Germinal center (tissue), 1 donor: ENCODE data around the gene ADGRL3.
"Not testable (repeated sequence)": the region's sequence is repeated elsewhere in the genome, so short reads cannot be mapped to it uniquely, and the experiment has no call there.

ENCODE experiments used
- DNase-seq: peaks from one replicate; pipeline ENCODE4 v3.0.0; 2012; ENCODE audit warnings: mixed read lengths, low spot score

The ADGRL3 gene

GRCh38 chr4:61911313-61911756, 711.2 kb downstream of the ADGRL3 start:
- DNase-seq, result no peak

DNA sequence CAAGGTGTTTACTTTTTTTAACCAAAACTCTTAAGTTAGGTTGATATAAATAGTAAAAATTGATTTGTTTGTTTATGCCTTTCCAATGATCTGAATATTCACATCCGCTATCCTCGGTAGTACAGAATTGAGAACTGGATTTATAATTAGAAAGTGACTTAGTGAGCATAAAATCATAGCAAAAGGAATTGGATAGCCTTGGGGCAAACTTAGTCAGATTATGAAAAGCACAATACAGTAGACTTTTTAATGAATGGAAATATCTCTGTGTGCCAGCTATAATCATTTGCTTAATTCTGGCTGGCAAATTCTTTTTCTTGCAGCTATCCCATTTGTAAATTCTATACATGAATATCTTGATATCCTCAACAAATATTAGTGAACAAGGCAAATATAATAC, 713.5 kb downstream of the ADGRL3 start:
- DNase-seq, result no peak

GRCh38 chr4:61915501-61915900, 715.4 kb downstream of the ADGRL3 start:
- DNase-seq, result no peak

- no peak for DNase-seq
These were observed 718.4 kb downstream of the ADGRL3 start for GRCh38 chr4:61918507-61918906.

DNA sequence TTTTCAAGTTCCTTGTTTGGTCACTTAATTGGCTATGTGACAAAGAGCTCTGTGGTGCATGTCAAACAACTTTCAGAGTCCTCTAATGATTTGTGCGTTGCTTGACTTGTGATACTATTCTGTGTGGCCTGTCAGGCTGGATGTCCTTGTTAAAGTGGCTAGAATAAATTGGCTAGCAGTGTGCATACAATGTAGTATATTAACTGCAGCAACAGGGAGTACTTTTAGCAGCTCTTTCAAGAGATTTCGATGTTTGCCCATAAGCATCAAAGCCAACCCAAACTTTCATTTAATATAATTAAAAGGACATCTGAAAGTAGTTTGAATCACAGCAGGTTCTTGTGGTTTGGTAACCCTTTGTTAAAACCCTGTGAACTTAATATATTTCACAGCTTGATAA, 718.9 kb downstream of the ADGRL3 start:
- DNase-seq, result no peak

DNA sequence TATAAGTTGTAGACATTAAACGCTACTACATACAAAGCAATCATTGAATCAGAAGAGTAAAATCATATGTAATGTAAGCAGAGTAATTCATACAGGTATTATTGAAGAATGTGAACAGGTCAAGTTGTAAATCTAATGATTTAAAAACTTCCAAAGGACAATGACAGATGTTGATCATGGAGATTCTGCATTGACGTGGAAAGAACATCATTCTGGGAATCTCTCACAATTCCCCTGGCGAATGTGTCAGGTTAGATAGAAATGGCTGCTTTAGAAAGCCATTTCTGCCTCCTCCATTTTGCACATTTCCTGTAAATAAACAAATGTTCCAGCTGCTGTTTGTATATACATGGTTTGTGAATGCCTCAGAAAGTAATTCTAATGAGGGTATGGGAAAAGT, 719.4 kb downstream of the ADGRL3 start:
- DNase-seq, result no peak

- DNase-seq, result no peak
These were observed 721.8 kb downstream of the ADGRL3 start for GRCh38 chr4:61921920-61922319.

DNA sequence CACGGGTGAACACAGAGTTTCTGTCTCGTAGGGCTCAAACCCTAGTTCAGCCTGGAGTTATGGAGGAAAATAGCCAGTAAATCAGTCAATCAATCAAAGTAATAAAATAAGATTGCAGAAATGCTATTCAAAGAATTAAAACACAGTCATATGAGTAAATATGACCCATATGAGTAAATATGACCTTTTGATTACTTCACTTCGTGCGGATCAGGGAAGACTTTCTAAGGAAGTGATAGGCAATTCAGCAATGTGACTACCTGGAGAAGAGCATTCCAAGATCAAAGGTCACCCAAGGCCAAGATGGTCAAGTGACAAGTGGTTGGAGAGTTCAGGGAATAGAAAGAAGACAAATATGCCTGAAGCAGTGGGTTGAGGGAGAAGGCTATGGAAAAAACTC, 722.6 kb downstream of the ADGRL3 start:
- no peak for DNase-seq

- DNase-seq, result no peak
These were observed 723.1 kb downstream of the ADGRL3 start for GRCh38 chr4:61923179-61923578.

DNA sequence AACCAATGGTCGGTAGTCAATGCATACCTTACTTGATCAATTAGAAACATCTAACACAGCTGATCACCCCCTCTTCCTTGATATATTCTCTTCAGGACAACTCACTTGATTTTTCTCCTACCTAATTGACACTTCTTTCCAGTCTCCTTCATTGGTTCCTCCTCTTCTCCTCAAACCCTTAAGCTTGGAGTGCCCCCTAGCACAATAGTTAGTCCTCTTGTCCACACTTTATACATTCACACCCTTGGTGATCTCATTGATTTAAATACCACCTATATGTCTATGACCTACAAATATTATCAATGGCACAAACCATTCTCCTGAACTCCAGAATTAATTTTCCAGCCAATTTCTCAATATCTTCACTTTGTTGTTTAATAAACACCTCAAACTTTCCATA, 724.0 kb downstream of the ADGRL3 start:
- no peak for DNase-seq

DNA sequence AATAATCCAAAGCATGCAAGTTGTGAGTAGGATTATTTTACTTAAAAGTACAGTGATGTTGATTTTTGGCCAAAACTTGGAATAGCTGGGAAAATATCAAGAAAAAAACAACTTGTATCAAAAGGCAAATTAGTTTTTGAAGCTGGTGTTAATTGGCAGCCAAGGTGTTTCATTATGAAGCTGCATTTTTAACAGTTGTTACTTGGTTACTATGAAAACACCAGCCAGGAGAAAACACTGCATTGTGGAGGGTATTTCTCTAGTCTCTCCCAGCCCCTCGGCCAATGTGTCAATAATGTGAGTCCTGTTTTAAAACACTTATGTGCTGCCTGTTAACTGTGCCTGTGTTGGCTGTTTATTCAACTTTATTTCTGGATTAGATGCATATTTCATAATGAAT, 733.4 kb downstream of the ADGRL3 start:
- no peak for DNase-seq

DNA sequence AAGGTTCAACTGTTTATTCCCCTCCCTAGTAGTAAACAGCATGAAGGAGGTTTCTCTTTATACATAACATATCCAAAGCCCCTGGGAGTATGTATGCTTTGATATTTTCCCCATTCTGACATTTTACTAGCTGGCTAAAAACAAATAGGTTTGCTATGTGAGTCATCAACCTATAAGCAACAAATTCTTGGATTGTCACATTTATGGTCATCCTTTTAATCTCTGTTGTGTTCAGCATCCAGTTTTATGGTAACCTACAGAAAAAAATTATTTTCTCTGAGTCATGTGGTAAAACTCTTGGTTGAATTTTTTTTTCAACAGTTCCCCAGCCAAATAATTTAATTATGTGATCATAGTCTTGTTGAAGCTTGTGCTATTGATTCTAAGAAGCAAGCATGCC, 734.1 kb downstream of the ADGRL3 start:
- DNase-seq, result no peak

- DNase-seq, result no peak
These were observed 738.2 kb downstream of the ADGRL3 start for GRCh38 chr4:61938250-61938846.

DNA sequence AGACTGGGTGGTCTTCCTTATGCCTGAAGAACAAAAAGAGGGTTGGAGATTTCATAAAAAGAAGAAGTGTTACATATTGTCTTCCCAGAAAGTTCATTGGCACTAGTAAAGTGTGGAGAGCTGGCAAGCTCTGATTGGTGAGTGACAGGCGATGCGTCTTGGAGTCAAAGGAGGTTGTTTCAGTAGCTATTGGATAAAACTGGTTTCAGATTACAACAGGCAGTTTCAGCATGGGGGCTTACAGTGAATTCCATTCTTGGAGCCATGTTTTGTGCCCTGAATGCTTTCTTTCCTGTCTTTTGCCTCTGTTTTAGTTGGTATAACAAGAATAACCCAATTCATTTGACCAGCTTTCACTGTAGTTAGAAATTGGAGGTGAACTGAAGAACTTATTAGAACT, 750.5 kb downstream of the ADGRL3 start:
- no peak for DNase-seq

DNA sequence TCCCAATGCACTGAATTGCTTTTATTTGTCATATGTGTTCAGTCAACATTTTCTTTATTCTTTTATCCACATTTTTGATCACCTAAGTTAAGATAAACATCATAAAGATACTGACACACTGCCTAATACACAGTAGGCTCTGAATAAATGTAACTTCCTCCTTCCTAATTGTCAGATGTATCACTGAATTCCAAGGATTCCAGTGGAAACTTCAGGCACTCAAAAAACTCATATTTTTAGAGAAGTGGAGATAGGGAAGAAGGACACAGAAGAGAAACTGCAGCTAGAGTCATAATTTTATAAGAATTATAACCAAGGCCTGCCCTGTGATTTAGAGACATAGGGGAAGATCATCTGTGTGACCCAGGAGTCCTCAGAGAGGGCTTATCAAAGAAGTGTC, 753.3 kb downstream of the ADGRL3 start:
- no peak for DNase-seq

DNA sequence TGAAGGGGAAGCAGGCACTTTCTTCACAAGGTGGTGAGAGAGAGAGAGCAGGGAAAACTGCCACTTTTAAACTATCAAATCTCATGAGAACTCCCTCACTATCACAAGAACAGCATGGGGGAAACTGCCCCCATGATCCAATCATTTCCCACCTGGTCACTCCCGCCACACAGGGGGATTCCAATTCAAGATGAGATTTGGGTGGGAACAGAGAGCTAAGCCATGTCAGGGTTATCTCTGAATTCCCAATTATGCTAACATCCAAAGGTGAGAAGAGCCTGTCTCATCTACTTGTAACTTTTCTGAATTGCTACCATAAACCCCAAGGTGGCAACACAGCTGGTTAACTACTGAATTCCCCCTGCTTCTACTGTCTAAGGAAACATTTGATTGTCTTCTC, 758.5 kb downstream of the ADGRL3 start:
- no peak for DNase-seq

- DNase-seq, result no peak
These were observed 759.0 kb downstream of the ADGRL3 start for GRCh38 chr4:61959087-61959486.

- DNase-seq, result no peak
These were observed 784.3 kb downstream of the ADGRL3 start for GRCh38 chr4:61984260-61984909.

DNA sequence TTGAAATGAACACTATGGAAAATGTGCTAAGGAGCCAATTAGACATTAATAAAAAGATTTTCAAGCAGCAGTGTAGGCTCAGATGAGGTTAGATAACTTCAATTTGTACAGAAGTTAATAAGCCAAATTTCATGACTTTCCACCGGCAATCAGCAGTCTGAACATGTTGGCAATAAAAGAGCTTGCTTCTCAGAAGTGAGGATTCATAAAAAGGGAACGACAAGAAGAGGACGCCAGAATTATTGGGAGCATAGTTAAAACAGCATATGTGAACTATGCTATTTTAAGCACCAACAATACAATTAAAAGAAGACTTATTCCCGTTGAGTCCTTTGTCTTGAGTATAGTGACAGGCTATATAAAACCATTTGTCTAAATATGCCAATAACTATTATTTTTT, 785.3 kb downstream of the ADGRL3 start:
- DNase-seq, result no peak

GRCh38 chr4:61986929-61987328, 786.8 kb downstream of the ADGRL3 start:
- DNase-seq, result not testable (repeated sequence)

GRCh38 chr4:61992351-61992750, 792.2 kb downstream of the ADGRL3 start:
- DNase-seq, result no peak

- DNase-seq, result no peak
These were observed 793.9 kb downstream of the ADGRL3 start for GRCh38 chr4:61994036-61994435.

GRCh38 chr4:61995717-61996340, 795.7 kb downstream of the ADGRL3 start:
- no peak for DNase-seq

DNA sequence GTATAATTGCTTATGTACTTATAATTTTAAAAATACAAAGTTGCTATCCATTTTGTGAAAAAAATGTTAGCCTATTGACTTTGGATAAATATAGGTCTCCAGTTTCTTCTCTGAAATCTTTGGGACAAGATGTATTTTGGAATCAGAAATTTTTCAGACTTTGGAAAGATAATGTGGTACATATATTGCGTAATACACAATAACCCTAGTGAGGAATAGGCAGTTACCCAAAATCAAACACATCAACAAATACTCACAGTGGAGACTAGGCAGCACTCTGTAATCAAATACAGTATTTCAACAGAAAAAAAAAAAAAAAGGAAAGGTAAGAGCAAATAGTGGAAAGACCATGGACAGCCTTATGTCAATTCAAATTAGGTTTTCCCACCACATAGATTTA, 796.8 kb downstream of the ADGRL3 start:
- DNase-seq, result no peak
